Measurements from ENCODE around the gene RBM47.

DNA sequence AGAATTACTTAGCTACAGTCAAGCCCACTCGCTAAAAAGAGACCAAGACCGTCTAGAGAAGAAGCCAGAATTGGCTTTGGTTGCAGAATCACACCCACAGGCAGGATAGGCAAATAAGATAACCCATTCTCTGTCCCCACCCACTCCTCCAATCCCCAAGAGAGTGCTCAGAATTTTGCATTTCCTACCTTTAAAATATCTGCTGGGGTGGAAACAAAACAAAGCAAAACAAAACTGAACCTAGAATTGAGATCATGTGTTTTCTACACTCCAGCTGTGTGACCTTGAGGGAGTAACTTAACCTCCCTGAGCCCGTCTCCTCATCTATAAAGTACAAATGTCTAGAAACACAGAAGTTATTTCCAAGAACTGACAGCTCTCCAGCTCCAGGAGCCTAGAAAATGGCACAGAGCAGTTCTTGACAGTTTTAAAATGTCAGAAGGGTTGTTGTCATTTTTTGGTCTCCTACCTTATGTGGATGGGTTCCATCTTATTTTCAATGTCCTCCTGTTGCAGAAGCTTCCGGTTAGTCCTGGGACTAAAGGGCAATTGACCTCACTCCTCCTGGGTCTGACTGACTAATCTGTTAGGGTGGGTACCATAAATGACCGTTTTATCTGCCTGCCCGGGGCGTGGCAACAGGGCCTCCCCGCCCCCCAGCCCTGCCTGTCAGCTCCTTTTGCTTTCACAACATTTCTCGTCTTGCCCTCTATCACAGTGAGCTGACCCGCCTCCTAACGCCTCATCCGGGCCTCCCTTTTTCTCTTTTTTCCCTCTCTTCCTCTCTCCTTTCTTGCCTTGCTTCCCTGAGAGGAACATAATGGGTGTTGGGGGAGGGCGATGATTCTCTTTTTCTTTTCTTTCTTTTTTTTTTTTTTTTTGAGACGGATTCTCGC, 114.0 kb downstream of the RBM47 start:
- no peak for TF ChIP-seq CTCF (IDR thresholded peaks at IDR 0.05; ENCODE audit: low read depth, low read length)
- no peak for TF ChIP-seq EZH2phosphoT487 (IDR thresholded peaks at IDR 0.05; ENCODE audit: low read depth)
